ENCODE results near the gene MRO. TPM values are rescaled to one million over a fixed set of nuclear protein-coding genes. Genes with fewer than 3 reads are reported as not detected.

The MRO gene
- total and polyA plus RNA-seq, 8 donors = 0.13 to 2.0 (median 1.3) TPM; not detected in 3

- Histone ChIP-seq H3K4me3 (no peak overlapping the region), H3K27me3 (no peaks in the 10 kb centered on the region), H3K9me3 (no peaks in the 10 kb centered on the region), H3K4me1 (peaks cover 4 to 12% (median 8%) of the 10 kb centered on the region in 4 donors), H3K27ac (no peak overlapping the region), H3K36me3 (no peaks in the 10 kb centered on the region)
- 74 to 82% (median 74%) methylated on average over 7 of the region's 7 CpGs for WGBS, 5 donors
- intact Hi-C loops (cut with DNase I; ENCODE audit: low total_unique reads) = loop anchor here (10.0 kb wide), 1 partner anchor 210 kb away; no protein-coding TSS in a partner anchor
- DNase-seq = no peak
- TF ChIP-seq CTCF (IDR thresholded peaks at IDR 0.05) = no peak
- no peak for TF ChIP-seq EP300 (IDR thresholded peaks at IDR 0.05)
- no peak for TF ChIP-seq POLR2AphosphoS5 (IDR thresholded peaks at IDR 0.05)
- TF ChIP-seq POLR2A (IDR thresholded peaks at IDR 0.05) = no peak
Measured at GRCh38 chr18:50814395-50814794, 5.4 kb downstream of the MRO start.

- Histone ChIP-seq H3K36me3 (no peaks in the 10 kb centered on the region), H3K27me3 (no peaks in the 10 kb centered on the region), H3K27ac (no peak overlapping the region), H3K9me3 (no peaks in the 10 kb centered on the region), H3K4me3 (no peak overlapping the region), H3K4me1 (peaks cover 0 to 4% (median 0%) of the 10 kb centered on the region in 4 donors)
- DNase-seq = no peak
- no peak for TF ChIP-seq CTCF (IDR thresholded peaks at IDR 0.05)
- TF ChIP-seq POLR2A (IDR thresholded peaks at IDR 0.05) = no peak
- TF ChIP-seq EP300 (IDR thresholded peaks at IDR 0.05) = no peak
- TF ChIP-seq POLR2AphosphoS5 (IDR thresholded peaks at IDR 0.05) = no peak
- intact Hi-C loops (cut with DNase I; ENCODE audit: low total_unique reads) = loop anchor here (10.0 kb wide), 1 partner anchor 211 kb away; no protein-coding TSS in a partner anchor
- 90 to 100% (median 93%) methylated on average over 2 of the region's 2 CpGs for WGBS, 5 donors
Measured at GRCh38 chr18:50813353-50813752, 6.5 kb downstream of the MRO start.

- no peak overlapping the region for H3K4me3 ChIP-seq
- intact Hi-C loops (cut with DNase I; ENCODE audit: low total_unique reads) = loop anchor here (10.0 kb wide), 1 partner anchor 212 kb away; no protein-coding TSS in a partner anchor
- no peaks in the 10 kb centered on the region for H3K4me1 ChIP-seq
- no peaks in the 10 kb centered on the region for H3K9me3 ChIP-seq
- TF ChIP-seq POLR2A (IDR thresholded peaks at IDR 0.05) (no peak), CTCF (IDR thresholded peaks at IDR 0.05) (no peak), POLR2AphosphoS5 (IDR thresholded peaks at IDR 0.05) (no peak), EP300 (IDR thresholded peaks at IDR 0.05) (no peak)
- H3K27me3 ChIP-seq = no peaks in the 10 kb centered on the region
- 83 to 92% (median 91%) methylated on average over 2 of the region's 2 CpGs for WGBS, 5 donors
- no peaks in the 10 kb centered on the region for H3K36me3 ChIP-seq
- DNase-seq = no peak
- no peak overlapping the region for H3K27ac ChIP-seq
Measured at GRCh38 chr18:50812834-50813233, 7.0 kb downstream of the MRO start.

- Histone ChIP-seq H3K4me1 (peaks cover 0 to 7% (median 3%) of the 10 kb centered on the region in 4 donors), H3K27me3 (no peaks in the 10 kb centered on the region), H3K4me3 (no peak overlapping the region), H3K9me3 (no peaks in the 10 kb centered on the region), H3K36me3 (no peaks in the 10 kb centered on the region), H3K27ac (no peak overlapping the region)
- WGBS, 5 donors = 63 to 80% (median 72%) methylated on average over 2 of the region's 2 CpGs
- no peak for DNase-seq
- intact Hi-C loops (cut with DNase I; ENCODE audit: low total_unique reads) = no loop called here
- TF ChIP-seq POLR2AphosphoS5 (IDR thresholded peaks at IDR 0.05) (no peak), EP300 (IDR thresholded peaks at IDR 0.05) (no peak), POLR2A (IDR thresholded peaks at IDR 0.05) (no peak), CTCF (IDR thresholded peaks at IDR 0.05) (no peak)
Measured at GRCh38 chr18:50807176-50807575, 12.6 kb downstream of the MRO start.
